ENCODE measurements around the gene SAMD11. TPM values are rescaled to one million over a fixed set of nuclear protein-coding genes. Genes with fewer than 3 reads are reported as not detected.

SAMD11 gene
- total and polyA plus RNA-seq, 2 of the 8 experiments (the other 6 are each of a cell fraction or from before 2014, with no cell fraction given): 0.18 to 0.30 TPM

- no peak for TF ChIP-seq CHD2 (IDR thresholded peaks at IDR 0.05; ENCODE audit: low read length)
- TF ChIP-seq HDAC6 (IDR thresholded peaks at IDR 0.05; ENCODE audit: low read depth, low read length): no peak
- no peak for TF ChIP-seq POLR2A (IDR thresholded peaks at IDR 0.05; ENCODE audit: control extremely low read depth in 1 of 2, low read depth in 2 of 2, low read length in 2 of 2)
- no peak for TF ChIP-seq NANOG (IDR thresholded peaks at IDR 0.05; ENCODE audit: insufficient read depth, low read depth, low read length, poor library complexity, severe bottlenecking)
- no peak for TF ChIP-seq TEAD4 (IDR thresholded peaks at IDR 0.05; ENCODE audit: low read depth, low read length)
- Histone ChIP-seq H3K9me3 (ENCODE audit: insufficient read depth in 2 of 2, low read depth in 1 of 2, low read length in 1 of 2) (no peaks in the 10 kb centered on the region), H3K4me2 (ENCODE audit: insufficient read depth in 1 of 2, low read depth in 2 of 2, low read length in 2 of 2) (no peak overlapping the region), H3K9ac (replicated peaks in 1 of 4; ENCODE audit: extremely low read depth in 1 of 4, low read depth in 3 of 4, low read length in 3 of 4) (no peak overlapping the region), H2BK12ac (ENCODE audit: low read depth, low read length) (no peak overlapping the region), H3K27me3 (replicated peaks in 1 of 4; ENCODE audit: control insufficient read depth in 3 of 4, extremely low read depth in 1 of 4, insufficient read depth in 3 of 4, low read length in 3 of 4) (peaks cover 1 to 37% (median 21%) of the 10 kb centered on the region in 4 experiments), H3K36me3 (ENCODE audit: control insufficient read depth in 2 of 4, insufficient read depth in 4 of 4, low read length in 3 of 4) (no peaks in the 10 kb centered on the region), H3K18ac (ENCODE audit: extremely low read depth, low read length) (no peak overlapping the region), H4K91ac (replicated peaks; ENCODE audit: insufficient read length, low read length) (no peak overlapping the region), H2BK120ac (replicated peaks; ENCODE audit: low read depth, low read length) (no peak overlapping the region), H3K14ac (ENCODE audit: insufficient read length) (no peak overlapping the region), H3K79me1 (ENCODE audit: low read depth, low read length) (no peaks in the 10 kb centered on the region), H3K27ac (ENCODE audit: low read depth, low read length) (no peak overlapping the region), H4K5ac (ENCODE audit: insufficient read length, low read depth, low read length) (no peak overlapping the region), H2BK15ac (ENCODE audit: low read length) (no peak overlapping the region), H3K4me1 (replicated peaks in 1 of 4; ENCODE audit: control insufficient read depth in 3 of 4, insufficient read depth in 4 of 4, low read length in 3 of 4) (no peaks in the 10 kb centered on the region; a peak in 1 of 7 replicates), H2AK5ac (ENCODE audit: low read depth, low read length) (no peak overlapping the region), H3K23me2 (ENCODE audit: low read depth, low read length) (peaks cover 4% of the 10 kb centered on the region; the same call in 1 of the 2 replicates), H3K4ac (replicated peaks; ENCODE audit: insufficient read length, low read depth, low read length) (no peak overlapping the region), H4K8ac (ENCODE audit: extremely low read depth, insufficient read depth, low read length) (no peak overlapping the region), H2BK5ac (ENCODE audit: low read depth, low read length) (no peak overlapping the region), H3K79me2 (ENCODE audit: control insufficient read depth in 1 of 2, insufficient read depth in 2 of 2, low read length in 2 of 2) (no peaks in the 10 kb centered on the region), H3K4me3 (ENCODE audit: extremely low read depth in 1 of 4, insufficient read depth in 2 of 4, low read depth in 3 of 4, low read length in 4 of 4) (no peak overlapping the region), H2BK20ac (ENCODE audit: low read length) (no peak overlapping the region), H3K56ac (replicated peaks; ENCODE audit: insufficient read length, low read depth, low read length) (no peak overlapping the region), H2AFZ (ENCODE audit: low read length) (no peak overlapping the region), H3K23ac (ENCODE audit: insufficient read length) (no peak overlapping the region), H4K20me1 (replicated peaks in 1 of 2; ENCODE audit: control insufficient read depth in 1 of 2, insufficient read depth in 2 of 2, low read length in 2 of 2) (peaks cover 0 to 5% of the 10 kb centered on the region in 2 experiments)
- ChIA-PET POLR2A (ENCODE audit: partially characterized antibody) (interaction anchor here (1.6 kb wide), 1 partner anchor 48 kb away, joined by 4 read pairs; no protein-coding TSS in a partner anchor), CTCF (ENCODE audit: partially characterized antibody) (interaction anchor here (0.8 to 6.9 kb wide), 16 partner anchors 7 to 246 kb away, joined by 3 to 86 read pairs (median 24); partner anchors contain the start of genes HES4, ISG15 and SDF4)
- FAIRE-seq: no peak
- no peak for DNase-seq (ENCODE audit: low read depth in 1 of 2, low spot score in 2 of 2)
- 83% methylated on average over 13 of the region's 13 CpGs; no CpG with 5 or more reads in 1 of the 2 experiments for WGBS, 2 experiments (ENCODE audit: extremely low coverage in 1 of 2, insufficient coverage in 1 of 2, insufficient read length in 1 of 2, insufficient replicate concordance in 2 of 2, low coverage in 1 of 2, low lambda C conversion rate in 2 of 2, missing lambda C conversion rate in 1 of 2)
Observed at GRCh38 chr1:985126-985525, 61.4 kb downstream of the SAMD11 start.
